Peyer's patch (tissue), 4 donors: ENCODE data around the gene ELL.

Source experiments
- CTCF ChIP-seq, 6 experiments: fragments of 450-650 bp in 4 of 6; fragments of 200-600 bp in 2 of 6; sonication (generic) in 1 of 6; IDR thresholded peaks; one replicate each; pipeline ENCODE4 v1.5.1; 2017 to 2019; ENCODE audit warnings: antibody characterized with exemption in 6 of 6, mild to moderate bottlenecking in 3 of 6, moderate library complexity in 1 of 6
- POLR2A ChIP-seq, 2 donors: fragments of 450-650 bp; IDR thresholded peaks; one replicate each; pipeline ENCODE4 v1.5.1; 2017; ENCODE audit warnings: antibody characterized with exemption in 2 of 2, mild to moderate bottlenecking in 2 of 2, moderate library complexity in 2 of 2

GRCh38 chr19:18426416-18426767 lies 95.5 kb downstream of the ELL start:
- no peak for TF ChIP-seq CTCF (IDR thresholded peaks at IDR 0.05)
- no peak for TF ChIP-seq POLR2A (IDR thresholded peaks at IDR 0.05)
